Measurements from ENCODE around the gene RBM47.

DNA sequence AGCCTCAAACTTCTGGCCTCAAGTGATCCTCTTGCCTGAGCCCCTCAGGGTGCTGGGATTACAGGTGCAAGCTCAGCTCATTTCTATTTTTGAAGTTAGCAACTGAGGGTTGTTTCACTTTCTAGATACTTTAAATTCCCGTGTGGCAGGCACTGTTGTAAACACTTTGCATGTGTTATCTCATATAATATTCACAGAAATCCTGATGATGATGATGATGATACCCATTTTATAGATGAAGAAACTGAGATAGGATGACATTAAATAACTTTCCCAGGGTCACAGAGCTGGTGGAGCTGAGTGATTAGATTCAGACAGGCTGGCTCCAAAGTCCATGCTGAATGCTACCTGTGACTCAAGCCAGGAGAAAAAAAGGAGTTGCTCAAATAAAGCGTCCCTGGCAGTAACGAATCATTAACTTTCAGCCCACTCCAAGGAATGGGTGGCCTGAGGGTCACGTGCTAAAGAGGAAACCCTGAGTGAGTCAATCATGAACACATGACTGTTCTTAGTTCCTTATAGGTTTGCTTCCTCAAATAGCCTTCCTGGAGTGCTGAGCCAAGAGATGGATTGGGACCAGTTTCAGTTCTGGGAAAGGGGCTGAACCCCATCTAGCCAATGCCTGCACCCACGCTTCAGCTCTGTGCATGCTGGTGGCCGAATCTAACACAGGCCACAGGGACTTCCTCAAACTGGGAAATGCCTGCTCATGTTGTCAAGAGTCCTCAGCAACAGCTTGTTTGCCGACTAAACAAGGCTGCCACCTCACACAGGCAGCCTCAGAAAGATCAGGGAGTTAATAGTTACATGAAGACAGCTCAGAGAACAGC is 52.8 kb downstream of the RBM47 start:
- TF ChIP-seq TARDBP (IDR thresholded peaks at IDR 0.05) (no peak), L3MBTL2 (conservative IDR thresholded peaks at IDR 0.05) (no peak), SUZ12 (IDR thresholded peaks at IDR 0.05) (no peak), BHLHE40 (IDR thresholded peaks at IDR 0.05; ENCODE audit: borderline replicate concordance) (no peak), SP1 (IDR thresholded peaks at IDR 0.05) (no peak), FOXA1 (IDR thresholded peaks at IDR 0.05) (no peak), ARNT (IDR thresholded peaks at IDR 0.05) (no peak), ELF4 (IDR thresholded peaks at IDR 0.05) (no peak), PKNOX1 (IDR thresholded peaks at IDR 0.05) (no peak), HDGF (IDR thresholded peaks at IDR 0.05; ENCODE audit: borderline replicate concordance) (no peak), LEF1 (IDR thresholded peaks at IDR 0.05; ENCODE audit: borderline replicate concordance) (no peak)
